A549 (cell line): ENCODE results near the gene TRANK1. TPM values are rescaled to one million over a fixed set of nuclear protein-coding genes. Genes with fewer than 3 reads are reported as not detected.

Experiments used
- ATAC-seq, 2 experiments: fragments of 200-7000 bp in 1 of 2; fragments of >200 bp in 1 of 2; cut with Nextera tagmentation in 1 of 2; cut with Tn5 transposase in 1 of 2; 3 replicates each; pipeline versions ENCODE4 v1.8.0 to v1.9.1; 2018 to 2020; ENCODE audit warnings: mild to moderate bottlenecking in 1 of 2, moderate library complexity in 1 of 2
- CTCF ChIA-PET: fragments of 300-600 bp; sonication (Branson Sonifier 250); formaldehyde crosslinking; extraction: SDS; loops from one replicate; lab custom pipeline; 2021; ENCODE audit warnings: antibody characterized with exemption, inconsistent platforms; lab: Yijun Ruan, JAX
- POLR2A ChIA-PET: fragments of 350-600 bp; formaldehyde crosslinking; extraction: SDS; loops from one replicate; lab custom pipeline; 2021; ENCODE audit warnings: antibody characterized with exemption, inconsistent platforms; lab: Yijun Ruan, JAX
- DNase-seq, 2 experiments: peaks; one replicate each; pipeline versions ENCODE4 v3.0.0 to v3.0.0-alpha.2; 2011 to 2016; ENCODE audit warnings: low read depth in 1 of 2, low spot score in 1 of 2
- FAIRE-seq: peaks from 2 replicates; lab custom pipeline; 2011; peaks lifted over from hg19 to GRCh38; lab: Jason Lieb, UNC
- H3K27ac ChIP-seq, 2 experiments: fragments of >200 bp; sonication (Bioruptor Twin); formaldehyde crosslinking; 3 replicates each; pipeline ENCODE4 v1.5.1; 2016 to 2017
- H3K4me1 ChIP-seq: fragments of >200 bp; sonication (Bioruptor Twin); formaldehyde crosslinking; 3 replicates; pipeline ENCODE4 v1.6.1; 2016
- H3K4me2 ChIP-seq: fragments of >200 bp; sonication (Bioruptor Twin); formaldehyde crosslinking; 3 replicates; pipeline ENCODE4 v1.6.1; 2016
- H3K4me3 ChIP-seq: fragments of >200 bp; sonication (Bioruptor Twin); formaldehyde crosslinking; 3 replicates; pipeline ENCODE4 v1.5.1; 2016
- H3K9me3 ChIP-seq: fragments of >200 bp; sonication (Bioruptor Twin); formaldehyde crosslinking; 3 replicates; pipeline ENCODE4 v1.6.1; 2016
- BHLHE40 ChIP-seq: IDR thresholded peaks from 2 replicates; pipeline ENCODE4 v1.6.1; 2012; ENCODE audit warnings: low read depth, low read length, inconsistent platforms
- CEBPB ChIP-seq, 2 experiments: fragments of >200 bp in 1 of 2; sonication (Bioruptor Twin) in 1 of 2; formaldehyde crosslinking in 1 of 2; IDR thresholded peaks; 2 replicates each; pipeline ENCODE4 v1.6.1; 2012 to 2016
- E2F6 ChIP-seq: IDR thresholded peaks from 2 replicates; pipeline ENCODE4 v1.6.1; 2012; ENCODE audit warnings: low read depth, borderline replicate concordance
- EHF ChIP-seq: fragments of 250-450 bp; sonication (Bioruptor Pico); IDR thresholded peaks from 2 replicates; pipeline ENCODE4 v1.5.0; 2020; ENCODE audit warnings: mild to moderate bottlenecking
- FOSB ChIP-seq: fragments of 250-450 bp; sonication (Bioruptor Pico); IDR thresholded peaks from 2 replicates; pipeline ENCODE4 v1.5.0; 2020; ENCODE audit warnings: mild to moderate bottlenecking, moderate library complexity
- HDAC2 ChIP-seq: fragments of 200-600 bp; sonication (generic); IDR thresholded peaks from 2 replicates; pipeline ENCODE4 v1.6.1; 2016
- HMGXB4 ChIP-seq: fragments of 250-450 bp; sonication (Bioruptor Pico); IDR thresholded peaks from 2 replicates; pipeline ENCODE4 v1.5.0; 2021; ENCODE audit warnings: mild to moderate bottlenecking, moderate library complexity, borderline replicate concordance
- KDM1A ChIP-seq: fragments of 200-600 bp; sonication (generic); IDR thresholded peaks from 2 replicates; pipeline ENCODE4 v1.6.1; 2016; ENCODE audit warnings: low read depth, mild to moderate bottlenecking
- MAFK ChIP-seq: fragments of 450-650 bp; IDR thresholded peaks from 2 replicates; pipeline ENCODE4 v1.6.1; 2014; ENCODE audit not compliant: partially characterized antibody
- RFX5 ChIP-seq: fragments of 450-650 bp; IDR thresholded peaks from 2 replicates; pipeline ENCODE4 v1.7.1; 2014; ENCODE audit warnings: antibody characterized with exemption, mild to moderate bottlenecking, moderate library complexity
- ZFP36 ChIP-seq: fragments of 450-650 bp; IDR thresholded peaks from 2 replicates; pipeline ENCODE4 v1.6.1; 2014; ENCODE audit warnings: borderline replicate concordance; ENCODE audit not compliant: partially characterized antibody
- WGBS: methylation state at CpG from one replicate; pipeline ENCODE4 v1.1.6; 2017; ENCODE audit errors: missing lambda C conversion rate; 5-methylcytosine and 5-hydroxymethylcytosine counted together
- polyA plus RNA-seq, 4 experiments: library from polyadenylated mRNA; depleted of rRNA in 3 of 4; stranded (reverse); fragments of >200 nt; fragmentation: RNase III in 1 of 4; extraction: RNeasy Plus Mini Kit Qiagen cat#74134 plus additional on column Dnase treatment in 1 of 4; gene quantifications; 2 replicates in 3 of 4; 3 replicates in 1 of 4; pipeline ENCODE4 v1.2.3, GENCODE V29; 2011 to 2017

The TRANK1 gene
- polyA plus RNA-seq, 2 of the 4 experiments (the other 2 are of a cell fraction): 0.58 to 3.2 TPM

- FAIRE-seq: no peak
- CTCF ChIA-PET: interaction anchor here (2.2 kb wide), 1 partner anchor 14 kb away, joined by 7 read pairs; no protein-coding TSS in a partner anchor
- H3K4me2 ChIP-seq: no peak overlapping the region
Measured at GRCh38 chr3:36972163-36972562, 27.3 kb upstream of the TRANK1 start.

GRCh38 chr3:36969540-36970432 lies 24.9 kb upstream of the TRANK1 start:
- Histone ChIP-seq H3K4me3 (no peak overlapping the region), H3K9me3 (no peaks in the 10 kb centered on the region), H3K4me2 (peak overlapping the region; percentile 40; the same call in 2 of the 3 replicates), H3K4me1 (peaks cover 9% of the 10 kb centered on the region), H3K27ac (peak overlapping the region in 1 of 2 experiments; percentile 0; a peak in 1 of 6 replicates)
- ATAC-seq (peak; percentile 75 to 87; a peak in 5 of 6 replicates), FAIRE-seq (peak; percentile 46), DNase-seq (peak in 1 of 2 experiments; percentile 46)
- 49% methylated on average over 2 of the region's 4 CpGs for WGBS
- POLR2A ChIA-PET: interaction anchor here (0.5 to 1.2 kb wide), 2 partner anchors 23 to 31 kb away, joined by 6 to 7 read pairs; partner anchors contain the start of genes EPM2AIP1 and MLH1
- CTCF ChIA-PET: interaction anchor here (1.2 kb wide), 2 partner anchors 11 to 241 kb away, joined by 3 to 6 read pairs; no protein-coding TSS in a partner anchor
- TF ChIP-seq KDM1A (no peak), EHF (CRISPR knock-in tag) (no peak)

More at GRCh38 chr3:36972163-36972562, 27.3 kb upstream of the TRANK1 start:
- no peak for TF ChIP-seq CEBPB (IDR thresholded peaks at IDR 0.05)
- no peak for TF ChIP-seq FOSB (CRISPR knock-in tag)
- no peak for TF ChIP-seq MAFK
- TF ChIP-seq BHLHE40: no peak
- TF ChIP-seq HMGXB4: no peak
- no peak for TF ChIP-seq RFX5
- Histone ChIP-seq H3K4me1 (peaks cover 9% of the 10 kb centered on the region), H3K27ac (no peak overlapping the region), H3K9me3 (no peaks in the 10 kb centered on the region), H3K4me3 (no peak overlapping the region)
- 82% methylated on average over 2 of the region's 2 CpGs for WGBS
- ATAC-seq (no peak), DNase-seq (no peak)
- POLR2A ChIA-PET: no interaction called here

DNA sequence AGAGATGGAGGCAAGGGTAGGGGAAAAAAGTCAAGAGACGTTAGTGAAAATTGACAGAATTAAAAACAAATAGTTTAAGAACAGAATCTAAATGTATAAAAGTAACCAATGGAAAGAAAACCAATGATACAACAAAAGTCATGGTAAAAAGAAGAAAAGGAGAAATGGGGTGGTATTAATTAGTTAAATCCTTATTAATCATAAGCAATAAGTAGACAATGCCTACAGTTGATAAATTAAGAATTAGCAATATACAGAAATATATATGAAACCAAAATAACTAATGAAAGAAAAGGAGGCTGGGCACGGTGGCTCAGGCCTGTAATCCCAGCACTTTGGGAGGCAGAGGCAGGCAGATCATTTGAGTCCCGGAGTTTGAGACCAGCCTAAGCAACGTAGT lies 24.2 kb upstream of the TRANK1 start:
- no peak overlapping the region for H3K4me3 ChIP-seq
- H3K4me2 ChIP-seq: no peak overlapping the region

GRCh38 chr3:36965440-36965839 lies 20.6 kb upstream of the TRANK1 start:
- H3K4me1 ChIP-seq: peaks cover 9% of the 10 kb centered on the region
- no peak for TF ChIP-seq KDM1A
- TF ChIP-seq E2F6: no peak
- no peak for TF ChIP-seq FOSB (CRISPR knock-in tag)
- H3K4me3 ChIP-seq: no peak overlapping the region
- H3K9me3 ChIP-seq: no peaks in the 10 kb centered on the region
- H3K27ac ChIP-seq: no peak overlapping the region
- no peak for ATAC-seq
- H3K4me2 ChIP-seq: no peak overlapping the region
- ChIA-PET CTCF (interaction anchor here (0.7 kb wide), 1 partner anchor 173 kb away, joined by 3 read pairs; no protein-coding TSS in a partner anchor), POLR2A (no interaction called here)
- FAIRE-seq: no peak
- DNase-seq: no peak
- WGBS: 82% methylated on average over 3 of the region's 3 CpGs

More for the DNA sequence above, 24.2 kb upstream of the TRANK1 start:
- ChIA-PET CTCF (interaction anchor here (1.2 kb wide), 2 partner anchors 11 to 240 kb away, joined by 3 to 6 read pairs; no protein-coding TSS in a partner anchor), POLR2A (no interaction called here)
- no peaks in the 10 kb centered on the region for H3K9me3 ChIP-seq
- TF ChIP-seq HDAC2 (no peak), MAFK (no peak), ZFP36 (no peak)
- 89% methylated on average over 4 of the region's 4 CpGs for WGBS
- H3K27ac ChIP-seq: no peak overlapping the region
- DNase-seq (no peak), FAIRE-seq (no peak), ATAC-seq (no peak)
- H3K4me1 ChIP-seq: peaks cover 9% of the 10 kb centered on the region
